ENCODE results near the gene CUTA.

DNA sequence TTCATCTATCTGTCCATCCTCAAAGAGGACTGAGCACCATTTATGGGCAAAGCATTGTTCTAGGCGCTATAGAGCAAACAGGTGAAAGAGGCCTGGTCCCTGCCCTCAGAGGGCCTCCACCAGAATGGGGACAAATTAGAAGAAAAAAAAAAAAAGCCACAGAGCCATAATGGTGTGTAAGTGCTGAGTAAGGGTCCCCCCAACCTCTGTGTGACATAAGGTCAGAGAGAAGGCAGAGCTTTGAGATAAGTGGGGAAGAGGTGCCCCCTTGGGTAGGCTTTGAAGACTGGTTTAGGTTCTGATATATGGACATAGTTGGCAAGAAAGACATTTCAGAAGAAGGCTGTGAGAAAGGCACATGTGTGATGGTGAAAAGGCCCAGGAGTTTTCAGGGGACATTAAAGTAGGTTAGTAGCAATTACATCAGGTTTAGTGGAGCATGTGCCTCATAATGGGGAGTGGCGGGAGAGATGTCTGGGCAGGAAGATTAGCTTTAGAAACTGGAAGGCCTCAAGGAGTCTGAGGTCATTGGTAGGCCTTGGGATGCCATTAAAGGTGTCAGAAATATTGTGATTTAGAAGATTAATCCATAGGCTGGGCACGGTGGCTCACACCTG lies 21.2 kb upstream of the CUTA start:
- TF ChIP-seq, protein P1, sequence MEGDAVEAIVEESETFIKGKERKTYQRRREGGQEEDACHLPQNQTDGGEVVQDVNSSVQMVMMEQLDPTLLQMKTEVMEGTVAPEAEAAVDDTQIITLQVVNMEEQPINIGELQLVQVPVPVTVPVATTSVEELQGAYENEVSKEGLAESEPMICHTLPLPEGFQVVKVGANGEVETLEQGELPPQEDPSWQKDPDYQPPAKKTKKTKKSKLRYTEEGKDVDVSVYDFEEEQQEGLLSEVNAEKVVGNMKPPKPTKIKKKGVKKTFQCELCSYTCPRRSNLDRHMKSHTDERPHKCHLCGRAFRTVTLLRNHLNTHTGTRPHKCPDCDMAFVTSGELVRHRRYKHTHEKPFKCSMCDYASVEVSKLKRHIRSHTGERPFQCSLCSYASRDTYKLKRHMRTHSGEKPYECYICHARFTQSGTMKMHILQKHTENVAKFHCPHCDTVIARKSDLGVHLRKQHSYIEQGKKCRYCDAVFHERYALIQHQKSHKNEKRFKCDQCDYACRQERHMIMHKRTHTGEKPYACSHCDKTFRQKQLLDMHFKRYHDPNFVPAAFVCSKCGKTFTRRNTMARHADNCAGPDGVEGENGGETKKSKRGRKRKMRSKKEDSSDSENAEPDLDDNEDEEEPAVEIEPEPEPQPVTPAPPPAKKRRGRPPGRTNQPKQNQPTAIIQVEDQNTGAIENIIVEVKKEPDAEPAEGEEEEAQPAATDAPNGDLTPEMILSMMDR (conservative IDR thresholded peaks at IDR 0.05; ENCODE audit: low read length): no peak
- no peak for TF ChIP-seq EZH2phosphoT487 (IDR thresholded peaks at IDR 0.05; ENCODE audit: borderline replicate concordance, low read depth, low read length)

Data from OCI-LY7 (cell line).